IPS-11a (cell line): ENCODE measurements around the gene NT5M.
"Not testable (repeated sequence)": the region's sequence is repeated elsewhere in the genome, so short reads cannot be mapped to it uniquely, and the experiment has no call there.

Source experiments
- H3K4me3 ChIP-seq: one replicate; pipeline ENCODE4 v1.5.1; 2013; ENCODE audit warnings: low read depth, low read length, control low read depth

NT5M gene

GRCh38 chr17:17370711-17371110 lies 67.5 kb downstream of the NT5M start:
- no peak overlapping the region for H3K4me3 ChIP-seq

DNA sequence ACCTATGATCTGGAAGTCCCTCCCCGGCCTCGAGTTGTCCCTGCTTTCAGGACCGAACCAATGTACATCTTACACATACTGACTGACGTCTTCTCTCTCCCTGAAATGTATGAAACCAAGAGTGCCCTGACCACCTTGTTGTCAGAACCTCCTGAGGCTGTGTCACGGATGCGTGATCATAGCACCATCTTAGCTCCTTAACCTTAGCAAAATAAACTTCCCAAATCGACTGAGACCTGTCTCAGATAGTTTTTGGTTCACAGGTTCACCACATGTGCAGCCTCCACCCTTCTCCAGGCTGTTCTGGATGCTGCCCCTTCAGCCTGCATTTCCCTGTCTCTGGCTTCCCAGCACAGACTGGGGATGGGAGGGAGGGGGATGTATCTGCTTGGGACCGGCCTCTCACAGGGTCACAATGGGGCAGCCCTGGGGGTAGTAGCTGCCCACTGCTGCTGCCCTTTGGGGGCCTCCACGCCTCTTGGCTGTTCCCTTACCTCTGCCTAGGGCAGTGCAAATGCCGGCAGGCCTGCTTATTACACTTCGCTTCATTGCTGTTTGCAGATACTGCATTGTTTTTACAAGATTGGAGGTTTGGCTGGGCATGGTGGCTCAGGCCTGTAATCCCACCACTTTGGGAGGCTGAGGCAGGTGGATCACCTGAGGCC lies 69.8 kb downstream of the NT5M start:
- H3K4me3 ChIP-seq, result no peak overlapping the region

DNA sequence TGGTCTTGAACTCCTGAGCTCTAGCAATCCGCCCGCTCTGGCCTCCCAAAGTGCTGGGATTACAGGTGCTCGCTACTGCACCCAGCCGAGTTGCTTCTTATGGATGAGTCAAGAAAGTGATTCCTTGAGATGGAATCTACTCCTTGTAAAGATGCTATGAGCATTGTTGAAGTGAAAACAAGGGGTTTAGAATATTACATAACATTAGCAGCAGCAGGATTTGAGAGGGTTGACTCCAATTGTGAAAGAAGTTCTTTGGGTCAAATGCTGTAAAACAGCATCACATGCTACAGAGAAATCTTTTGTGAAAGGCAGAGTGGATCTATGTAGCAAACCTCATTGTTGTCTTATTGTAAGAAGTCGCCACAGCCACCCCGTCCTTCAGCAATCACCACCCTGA lies 72.7 kb downstream of the NT5M start:
- H3K4me3 ChIP-seq, result no peak overlapping the region

- H3K4me3 ChIP-seq, result no peak overlapping the region
Observed at GRCh38 chr17:17376362-17376761, 73.2 kb downstream of the NT5M start.

- H3K4me3 ChIP-seq, result no peak overlapping the region
Observed at GRCh38 chr17:17377071-17377967, 74.1 kb downstream of the NT5M start.

DNA sequence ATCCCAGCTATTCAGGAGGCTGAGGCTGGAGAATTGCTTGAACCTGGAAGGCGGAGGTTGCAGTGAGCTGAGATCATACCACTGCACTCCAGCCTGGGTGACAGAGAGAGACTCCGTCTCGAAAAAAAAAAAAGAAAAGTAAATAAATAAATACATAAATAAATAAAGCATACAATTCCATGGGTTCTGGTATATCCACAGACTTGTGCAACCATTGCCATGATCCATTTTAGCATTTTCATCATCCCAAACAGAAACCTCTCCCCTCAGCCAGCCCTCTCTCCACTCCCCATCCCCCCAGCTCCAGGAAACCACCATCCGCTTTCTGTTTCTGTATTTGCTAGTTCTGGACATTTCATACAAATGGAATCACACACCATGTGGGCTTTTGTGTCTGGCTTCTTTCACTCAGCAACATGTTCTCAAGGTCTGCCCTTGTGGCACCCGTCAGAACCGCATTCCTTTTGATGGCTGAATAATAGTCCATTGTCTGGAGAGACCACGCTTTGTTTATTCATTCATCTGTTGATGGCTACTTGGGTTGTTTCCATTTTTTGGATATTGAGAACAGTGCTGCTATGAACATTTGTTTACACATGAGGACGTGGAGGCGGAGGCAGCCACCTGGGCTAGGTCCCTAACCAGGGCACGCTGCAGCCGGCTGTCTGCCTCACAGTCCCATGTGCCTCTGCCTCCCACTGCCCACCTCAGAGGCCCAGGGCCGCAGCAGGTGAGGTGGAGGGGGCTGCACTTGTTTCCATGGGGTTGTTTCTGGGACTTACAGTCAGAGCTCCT lies 76.2 kb downstream of the NT5M start:
- H3K4me3 ChIP-seq, result no peak overlapping the region

DNA sequence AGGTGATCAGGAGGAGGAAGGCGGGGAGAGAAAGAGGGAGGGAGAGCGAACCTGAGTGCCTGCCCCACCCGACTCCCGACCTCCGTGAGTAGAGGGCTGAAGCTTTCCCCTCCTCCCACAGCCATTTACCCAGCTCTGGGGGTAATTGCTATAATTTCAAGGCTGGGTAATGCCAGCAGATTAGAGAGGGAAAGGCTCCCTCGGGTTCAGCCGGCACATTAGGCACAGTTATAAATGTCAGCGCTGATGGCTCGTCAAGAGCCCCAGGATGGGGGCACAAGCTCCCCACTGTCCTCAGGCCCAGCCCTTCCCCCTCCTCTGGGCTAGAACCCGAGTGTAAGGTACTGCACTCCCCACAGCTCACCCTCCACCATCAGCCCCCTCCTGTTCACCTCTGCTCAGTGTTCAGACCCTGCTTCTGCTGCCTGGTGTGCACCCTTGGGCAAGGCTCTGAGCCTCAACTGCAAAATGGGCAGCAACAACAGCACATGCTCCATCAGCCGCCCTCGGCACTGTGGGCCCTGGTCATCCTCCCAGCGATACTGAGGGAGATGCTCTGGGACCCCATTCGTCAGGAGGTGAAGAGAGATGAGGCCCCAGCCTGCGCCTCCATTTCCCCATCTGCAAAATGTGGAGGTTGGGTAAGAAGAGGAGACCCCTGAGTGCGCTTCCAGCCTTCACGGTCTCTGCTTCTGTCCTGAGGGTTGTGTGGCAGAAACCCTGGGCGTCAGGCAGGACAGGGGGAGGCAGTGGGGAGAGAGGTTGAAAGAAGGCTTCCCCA lies 77.2 kb downstream of the NT5M start:
- no peak overlapping the region for H3K4me3 ChIP-seq

DNA sequence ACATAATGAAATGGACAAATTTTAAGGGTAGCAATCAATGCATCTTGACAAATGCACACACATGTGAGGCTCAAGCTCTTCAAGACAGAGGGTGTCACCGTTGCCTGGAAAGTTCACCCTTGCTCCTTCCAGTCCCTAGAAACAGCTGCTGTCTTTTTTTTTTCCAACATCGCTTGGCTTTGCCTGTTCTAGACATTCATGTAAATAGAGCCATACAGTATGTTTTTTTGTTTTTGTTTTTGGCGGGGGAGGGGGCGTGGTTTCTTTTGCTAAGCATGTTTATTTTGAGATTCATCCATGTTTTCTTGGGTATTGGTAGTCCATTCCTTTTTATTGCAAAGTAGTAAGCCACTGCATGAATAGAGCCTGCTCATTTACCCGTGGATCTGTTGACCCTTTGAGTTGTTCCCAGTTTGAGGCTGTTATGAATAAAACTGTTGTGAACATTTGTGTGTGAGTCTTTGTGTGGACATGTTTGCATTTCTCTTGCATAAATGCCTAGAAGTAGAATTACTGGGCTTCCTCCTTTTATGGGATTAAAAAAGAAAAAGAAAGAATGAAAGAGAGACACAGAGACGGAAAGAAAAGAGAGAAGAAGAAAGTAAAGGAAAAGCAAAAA lies 78.4 kb downstream of the NT5M start:
- no peak overlapping the region for H3K4me3 ChIP-seq

GRCh38 chr17:17382065-17382459 lies 78.9 kb downstream of the NT5M start:
- no peak overlapping the region for H3K4me3 ChIP-seq

GRCh38 chr17:17382971-17383370 lies 79.8 kb downstream of the NT5M start:
- H3K4me3 ChIP-seq, result no peak overlapping the region

GRCh38 chr17:17383431-17384290 lies 80.5 kb downstream of the NT5M start:
- not testable (repeated sequence) for H3K4me3 ChIP-seq

GRCh38 chr17:17384291-17384615 lies 81.1 kb downstream of the NT5M start:
- H3K4me3 ChIP-seq, result no peak overlapping the region

GRCh38 chr17:17384961-17385360 lies 81.8 kb downstream of the NT5M start:
- H3K4me3 ChIP-seq, result no peak overlapping the region

DNA sequence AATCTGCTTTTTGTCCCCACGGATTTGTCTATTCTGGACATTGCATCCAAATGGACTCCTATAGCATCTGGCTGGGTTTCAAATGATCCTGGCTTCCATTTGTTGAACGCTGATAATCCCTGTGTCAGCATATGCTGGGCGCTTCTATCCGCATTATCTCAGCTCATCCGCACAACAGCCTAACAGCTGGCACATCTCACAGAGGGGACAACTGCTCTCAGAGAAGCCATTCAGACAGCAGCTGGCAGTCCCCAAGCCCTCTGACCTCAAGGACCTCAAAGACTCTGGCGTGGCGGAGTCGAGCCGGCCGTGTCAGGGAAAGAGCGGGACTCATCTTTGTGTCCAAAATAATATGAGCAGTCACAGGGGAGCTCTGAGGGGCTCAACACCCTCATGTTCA lies 82.3 kb downstream of the NT5M start:
- H3K4me3 ChIP-seq, result no peak overlapping the region

GRCh38 chr17:17386094-17386800 lies 83.1 kb downstream of the NT5M start:
- H3K4me3 ChIP-seq, result no peak overlapping the region

DNA sequence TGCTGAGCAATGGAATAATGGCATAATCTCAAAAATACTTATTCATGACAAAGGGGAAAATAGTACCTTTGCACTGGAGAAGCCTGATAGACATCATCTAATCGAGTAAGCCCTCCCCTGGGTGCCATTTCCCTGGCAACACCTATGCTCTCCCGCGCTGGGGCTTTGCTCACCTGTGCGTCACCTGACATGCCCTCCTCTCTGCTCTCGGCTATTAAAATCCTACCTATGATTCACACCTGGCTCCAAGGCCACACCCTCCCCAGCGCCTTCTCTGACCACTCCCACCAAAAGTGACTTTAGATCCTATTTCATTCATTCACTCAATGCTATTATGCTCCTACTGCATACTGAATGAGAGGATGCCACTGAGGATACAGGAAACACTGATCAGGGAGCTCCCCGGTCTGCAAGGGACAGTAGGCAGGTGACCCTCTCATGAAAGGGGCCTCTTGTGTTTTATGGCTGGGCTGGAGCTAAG lies 83.9 kb downstream of the NT5M start:
- H3K4me3 ChIP-seq, result no peak overlapping the region

DNA sequence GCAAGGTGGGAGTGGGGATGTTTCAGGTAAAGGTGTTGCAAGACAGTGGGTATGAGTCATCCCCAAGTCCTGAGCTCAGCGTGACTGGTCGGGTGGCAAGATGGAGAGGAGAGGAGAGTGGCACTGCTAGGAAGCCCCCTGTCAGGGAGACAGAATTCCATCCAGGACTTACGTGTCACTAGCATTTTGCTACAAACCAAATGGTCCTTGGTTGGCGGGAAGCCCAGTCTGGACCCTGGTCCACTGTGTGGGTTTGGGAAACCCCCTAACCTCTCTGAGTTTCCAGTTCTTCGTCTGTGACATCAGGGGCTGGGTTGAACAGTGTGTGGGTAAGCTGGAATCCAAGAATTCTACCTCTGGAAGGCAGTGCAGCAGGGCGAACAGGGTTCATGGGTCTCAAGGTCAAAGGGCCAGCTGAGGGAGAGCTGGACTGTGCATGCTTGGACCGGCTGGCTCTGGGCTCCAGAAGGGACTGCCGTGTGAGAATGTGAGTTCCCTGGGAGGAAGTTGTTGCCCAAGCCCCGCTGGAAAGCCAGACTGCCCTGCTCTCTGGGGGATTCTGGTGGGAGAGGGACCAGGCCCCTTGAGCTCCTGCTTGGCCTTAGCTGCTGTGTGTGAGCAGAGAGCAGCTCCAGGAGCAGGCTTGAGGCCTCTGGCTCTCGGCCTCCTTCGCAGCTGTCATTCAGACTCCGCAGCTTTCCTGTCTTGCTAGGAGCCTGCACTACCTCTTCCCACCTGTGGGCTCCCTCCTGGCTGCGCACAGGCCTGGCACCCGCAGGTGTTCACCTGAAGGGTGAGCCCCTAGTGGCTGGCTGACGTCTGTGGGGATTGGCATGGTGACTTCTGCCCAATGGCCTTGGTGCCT lies 84.6 kb downstream of the NT5M start:
- H3K4me3 ChIP-seq, result no peak overlapping the region
